Effector memory CD4-positive, alpha-beta T cell (primary cell): ENCODE results near the gene ABL2.

Source experiments
- DNase-seq, 3 donors: peaks; one replicate each; pipeline ENCODE4 v3.0.0-alpha.2; 2020
- H3K27ac ChIP-seq: 2 replicates; pipeline ENCODE4 v1.7.0; 2013; ENCODE audit warnings: mild to moderate bottlenecking, low read length, moderate library complexity; ENCODE audit not compliant: insufficient read depth, poor library complexity, severe bottlenecking
- H3K27me3 ChIP-seq: replicated peaks from 2 replicates; pipeline ENCODE4 v1.7.0; 2013; ENCODE audit warnings: mild to moderate bottlenecking, low read length; ENCODE audit not compliant: insufficient read depth, control insufficient read depth, poor library complexity, severe bottlenecking
- H3K36me3 ChIP-seq: 2 replicates; pipeline ENCODE4 v1.7.0; 2013; ENCODE audit warnings: mild to moderate bottlenecking, low read length, moderate library complexity; ENCODE audit not compliant: control insufficient read depth, insufficient read depth
- H3K4me1 ChIP-seq: 2 replicates; pipeline ENCODE4 v1.7.0; 2013; ENCODE audit warnings: low read length, mild to moderate bottlenecking; ENCODE audit not compliant: control insufficient read depth, insufficient read depth, poor library complexity, severe bottlenecking
- H3K4me3 ChIP-seq: 2 replicates; pipeline ENCODE4 v1.7.0; 2013; ENCODE audit warnings: low read length, low read depth, mild to moderate bottlenecking; ENCODE audit not compliant: insufficient read depth, poor library complexity, severe bottlenecking
- H3K9me3 ChIP-seq: 2 replicates; pipeline ENCODE4 v1.7.0; 2013; ENCODE audit warnings: mild to moderate bottlenecking, low read length, moderate library complexity; ENCODE audit not compliant: control insufficient read depth

Gene ABL2

DNA sequence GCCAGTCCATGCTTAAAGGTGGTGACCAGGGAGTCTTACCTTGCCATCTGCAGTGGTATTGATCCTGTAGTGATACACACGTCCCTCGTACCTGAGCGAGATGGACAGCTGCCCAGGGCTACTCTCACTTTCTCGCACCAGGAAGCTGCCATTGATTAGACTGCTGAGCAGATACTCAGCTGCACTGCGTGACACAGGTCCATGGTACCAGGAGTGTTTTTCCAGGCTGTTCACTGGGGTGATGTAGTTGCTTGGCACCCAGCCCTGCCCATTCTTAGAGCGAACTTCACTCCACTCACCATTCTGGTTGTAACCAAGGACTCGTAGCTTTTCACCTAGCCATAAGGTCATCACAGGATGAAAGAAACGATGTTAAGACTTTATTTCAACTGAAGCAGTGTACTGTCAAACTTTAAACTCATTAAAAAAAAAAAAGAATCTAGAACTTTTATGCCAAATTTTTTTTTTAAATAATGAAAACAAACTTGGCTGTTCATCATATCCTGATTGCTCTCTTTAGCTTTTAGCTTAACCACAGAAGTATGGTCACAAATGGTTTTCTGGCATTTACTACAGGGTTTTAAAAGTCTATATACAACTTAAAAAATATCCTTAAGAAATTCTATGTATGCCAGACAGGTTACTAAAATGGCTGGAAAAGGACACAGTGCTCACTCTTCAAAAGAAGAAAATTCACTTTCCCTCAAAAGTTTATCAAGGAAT lies 103.0 kb downstream of the ABL2 start:
- no peak overlapping the region for H3K4me3 ChIP-seq
- no peak overlapping the region for H3K27ac ChIP-seq
- no peaks in the 10 kb centered on the region for H3K36me3 ChIP-seq
- H3K27me3 ChIP-seq: no peaks in the 10 kb centered on the region
- H3K9me3 ChIP-seq: no peaks in the 10 kb centered on the region
- H3K4me1 ChIP-seq: no peaks in the 10 kb centered on the region
- DNase-seq: no peak

DNA sequence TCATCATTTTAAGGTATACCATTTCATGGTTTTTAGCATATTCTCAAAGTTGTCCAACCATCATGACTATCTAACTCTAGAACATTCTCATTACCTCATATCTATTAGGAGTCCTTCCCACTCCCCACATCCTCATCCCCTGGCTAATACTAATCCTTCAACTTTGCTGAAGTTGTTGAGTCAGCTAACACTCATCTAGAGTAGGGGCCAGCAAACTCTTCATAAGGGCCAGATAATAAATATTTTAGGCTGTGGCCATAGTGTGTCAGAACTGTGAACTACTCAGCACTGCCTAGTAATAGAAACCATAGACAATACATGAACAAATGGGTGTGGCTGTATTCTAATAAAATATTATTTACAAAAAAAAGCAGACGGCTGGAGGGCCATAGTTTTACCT lies 104.6 kb downstream of the ABL2 start:
- Histone ChIP-seq H3K27ac (no peak overlapping the region), H3K4me3 (no peak overlapping the region), H3K4me1 (no peaks in the 10 kb centered on the region), H3K27me3 (no peaks in the 10 kb centered on the region), H3K9me3 (no peaks in the 10 kb centered on the region), H3K36me3 (no peaks in the 10 kb centered on the region)
- no peak for DNase-seq

DNA sequence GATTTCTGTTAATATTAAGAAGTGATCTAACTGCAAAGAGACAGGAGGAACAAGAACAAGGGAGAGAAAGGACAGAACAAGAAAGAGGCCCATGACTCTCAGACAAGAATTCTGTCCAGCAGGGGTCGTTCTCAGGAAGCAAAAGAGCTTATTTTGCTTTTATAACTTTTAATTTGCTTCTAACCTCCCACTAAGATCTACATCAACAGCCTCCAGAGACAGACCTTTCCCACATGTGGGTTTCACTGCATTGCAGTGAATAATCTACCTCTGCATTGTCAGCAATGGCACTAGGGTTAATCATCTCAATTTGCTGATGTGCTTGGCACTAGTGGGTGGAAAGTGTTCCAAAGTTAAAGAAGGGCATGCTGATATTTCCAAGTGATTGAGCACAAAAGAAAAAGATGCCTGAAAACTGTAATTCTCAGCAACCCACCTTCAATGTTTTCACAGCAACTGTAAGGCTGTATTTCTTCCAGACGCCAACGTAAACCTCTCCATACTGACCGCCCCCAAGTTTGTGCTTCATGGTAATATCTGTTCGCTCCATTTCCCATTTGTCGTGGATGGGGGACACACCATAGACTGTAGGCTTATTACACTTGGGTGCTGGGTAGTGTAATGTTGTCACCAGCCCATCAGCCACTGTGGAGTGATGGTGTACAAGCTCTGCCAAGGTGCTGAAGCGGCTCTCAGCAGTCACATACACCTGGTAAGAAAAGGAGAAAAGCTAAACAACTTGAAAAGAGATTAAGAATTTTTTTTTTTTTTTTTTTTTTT lies 108.1 kb downstream of the ABL2 start:
- no peak overlapping the region for H3K27ac ChIP-seq
- peaks cover 10% of the 10 kb centered on the region for H3K36me3 ChIP-seq
- H3K4me3 ChIP-seq: no peak overlapping the region
- H3K4me1 ChIP-seq: no peaks in the 10 kb centered on the region
- no peaks in the 10 kb centered on the region for H3K9me3 ChIP-seq
- no peaks in the 10 kb centered on the region for H3K27me3 ChIP-seq
- DNase-seq: peak in 1 of 3 donors; percentile 29

DNA sequence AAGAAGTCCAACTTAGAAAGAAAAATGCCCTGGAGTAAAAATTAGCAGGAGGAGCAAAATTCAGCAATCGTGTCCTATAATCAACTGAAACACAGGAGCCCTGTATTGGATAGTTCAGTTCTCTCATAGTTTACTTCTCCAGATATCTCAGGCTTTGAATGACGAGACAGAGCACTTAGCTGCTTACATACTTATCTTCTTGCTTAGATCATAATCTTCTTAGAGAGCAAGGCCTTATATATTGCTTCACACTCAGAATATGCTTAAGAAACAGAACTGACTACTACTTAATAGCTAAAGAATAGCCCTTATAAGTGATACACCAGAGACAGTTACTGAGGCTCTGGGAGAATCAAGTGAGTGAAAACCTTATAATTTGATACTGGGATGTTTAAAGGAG lies 108.7 kb downstream of the ABL2 start:
- Histone ChIP-seq H3K36me3 (peaks cover 10% of the 10 kb centered on the region), H3K4me1 (no peaks in the 10 kb centered on the region)

DNA sequence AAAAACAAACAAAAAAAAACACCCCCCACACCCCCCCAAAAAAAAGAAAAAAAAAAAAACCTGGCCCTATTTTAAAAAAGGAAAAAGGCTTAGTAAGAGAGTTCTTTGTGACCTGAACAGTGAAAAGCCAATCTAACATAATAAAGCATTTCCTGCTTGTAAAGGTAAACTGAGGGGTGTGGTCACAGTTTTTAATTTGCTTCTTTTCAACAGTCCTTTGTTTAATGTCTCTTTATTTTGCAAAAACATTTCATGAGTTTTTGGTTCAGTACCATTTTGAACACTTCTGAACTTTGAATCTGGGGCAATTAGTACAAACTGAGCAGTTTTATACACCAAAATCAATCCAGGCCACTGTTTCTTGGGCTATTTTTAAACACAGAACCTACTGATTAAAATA lies 110.0 kb downstream of the ABL2 start:
- peaks cover 10% of the 10 kb centered on the region for H3K36me3 ChIP-seq

More for the DNA sequence above, 108.7 kb downstream of the ABL2 start:
- Histone ChIP-seq H3K27me3 (no peaks in the 10 kb centered on the region), H3K9me3 (no peaks in the 10 kb centered on the region), H3K27ac (no peak overlapping the region), H3K4me3 (no peak overlapping the region)
- DNase-seq: no peak

DNA sequence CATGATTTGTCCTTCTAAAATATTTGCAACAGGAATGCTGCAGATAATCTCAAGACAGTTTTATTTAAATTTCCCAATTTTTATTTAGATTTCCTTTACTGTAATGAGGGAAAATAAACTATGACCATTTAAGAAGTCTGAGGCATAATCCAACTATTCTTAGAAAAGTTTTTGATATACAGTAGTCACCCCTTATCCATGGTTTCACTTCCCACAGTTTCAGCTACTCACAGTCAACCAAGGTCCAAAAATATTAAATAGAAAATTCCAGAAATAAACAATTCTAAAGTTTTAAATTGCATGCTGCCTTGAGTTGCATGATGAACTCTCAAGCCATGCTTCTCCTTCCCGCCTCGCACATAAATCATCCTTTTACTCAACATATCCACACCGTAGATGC lies 114.3 kb downstream of the ABL2 start:
- DNase-seq: no peak
- Histone ChIP-seq H3K36me3 (peaks cover 21% of the 10 kb centered on the region), H3K4me3 (no peak overlapping the region), H3K27ac (no peak overlapping the region), H3K9me3 (no peaks in the 10 kb centered on the region), H3K27me3 (no peaks in the 10 kb centered on the region), H3K4me1 (no peaks in the 10 kb centered on the region)

More for the DNA sequence above, 110.0 kb downstream of the ABL2 start:
- no peaks in the 10 kb centered on the region for H3K27me3 ChIP-seq
- H3K27ac ChIP-seq: no peak overlapping the region
- H3K4me3 ChIP-seq: no peak overlapping the region
- no peaks in the 10 kb centered on the region for H3K4me1 ChIP-seq
- DNase-seq: no peak
- no peaks in the 10 kb centered on the region for H3K9me3 ChIP-seq

DNA sequence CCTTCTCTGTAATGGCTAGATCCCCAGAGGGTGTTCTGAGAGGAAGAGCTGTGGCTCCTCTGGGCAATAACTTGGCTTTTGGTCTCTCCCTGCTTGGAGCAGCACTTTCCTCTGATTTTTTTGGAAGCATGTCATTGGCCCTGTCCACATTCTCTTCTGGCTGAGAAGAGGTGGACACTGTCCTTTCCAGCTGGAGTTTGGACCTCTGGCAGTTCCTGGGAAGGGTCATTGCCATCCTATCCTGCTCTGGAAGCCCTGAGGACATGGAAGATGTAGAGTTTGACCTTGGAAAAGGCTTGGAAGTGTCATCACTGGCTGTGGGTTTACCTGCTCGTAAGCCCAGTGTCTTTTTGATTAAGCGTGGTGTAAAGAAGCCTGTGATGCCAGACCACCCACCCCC lies 120.8 kb downstream of the ABL2 start:
- H3K36me3 ChIP-seq: peaks cover 31% of the 10 kb centered on the region
- H3K9me3 ChIP-seq: no peaks in the 10 kb centered on the region
- no peaks in the 10 kb centered on the region for H3K27me3 ChIP-seq
- H3K27ac ChIP-seq: no peak overlapping the region
- no peak for DNase-seq
- no peaks in the 10 kb centered on the region for H3K4me1 ChIP-seq
- no peak overlapping the region for H3K4me3 ChIP-seq

DNA sequence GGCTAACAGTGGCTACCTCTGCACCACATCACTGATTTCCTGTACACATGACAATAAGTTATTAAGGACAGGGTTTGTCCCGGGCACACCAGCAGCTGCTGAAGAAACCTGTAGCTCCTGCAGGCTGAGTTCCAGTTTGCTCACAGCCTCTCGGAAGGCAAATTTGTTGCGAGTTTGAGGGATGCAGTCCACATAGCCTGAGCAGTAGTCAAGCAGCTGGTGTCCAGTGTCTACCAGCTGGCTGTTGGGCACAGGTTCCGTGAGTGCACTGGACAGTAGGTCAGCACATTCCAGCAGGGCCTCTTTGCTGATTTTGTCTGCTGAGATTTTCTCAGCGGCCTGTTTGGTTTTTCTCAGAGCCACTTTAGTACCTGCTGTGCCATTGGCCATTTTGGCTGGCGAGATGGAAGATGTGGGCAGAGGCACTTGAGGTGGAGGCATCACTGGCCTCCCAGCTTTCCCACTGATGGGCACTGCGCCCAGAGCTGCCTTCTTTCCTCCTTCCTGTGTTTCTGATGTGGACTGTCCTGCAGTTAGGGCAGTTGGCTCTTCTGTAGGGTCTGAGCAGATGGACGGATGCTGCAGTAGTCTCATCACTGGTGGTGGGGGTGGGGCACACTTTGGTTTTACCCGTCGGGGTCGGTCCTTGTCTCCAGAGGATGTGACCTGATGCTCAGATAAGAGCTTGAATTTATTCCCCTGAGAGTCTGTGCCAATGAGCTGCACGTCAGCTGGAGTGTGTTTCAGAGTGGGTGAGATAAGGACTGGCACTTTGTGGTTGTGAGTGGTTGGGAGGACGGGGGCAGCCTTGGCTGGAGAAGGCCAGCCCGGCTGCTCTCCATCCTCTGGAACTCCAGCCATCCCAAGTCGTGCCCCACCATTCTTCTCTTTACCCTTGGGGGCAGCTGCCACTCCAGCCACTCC lies 121.5 kb downstream of the ABL2 start:
- Histone ChIP-seq H3K36me3 (peaks cover 31% of the 10 kb centered on the region), H3K4me3 (no peak overlapping the region)

DNA sequence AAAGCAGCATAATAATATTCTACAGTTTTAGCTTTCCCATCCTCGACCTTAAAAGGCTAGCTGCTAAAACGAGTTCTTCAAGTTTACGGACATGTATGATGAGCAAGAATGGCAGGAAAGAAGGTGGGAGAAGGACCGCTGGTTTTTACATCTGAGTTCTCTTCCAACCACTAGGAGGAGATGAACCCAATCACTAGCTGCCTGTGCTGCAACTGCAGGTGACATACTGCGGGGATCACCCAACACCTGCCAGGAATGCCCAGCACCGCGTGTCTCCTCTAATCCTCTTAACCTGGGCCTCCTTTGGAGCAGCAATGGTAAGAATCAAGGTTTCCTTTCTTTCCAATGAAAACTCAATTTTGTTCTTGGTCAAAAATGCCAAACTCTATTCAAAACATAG lies 124.1 kb downstream of the ABL2 start:
- Histone ChIP-seq H3K4me1 (no peaks in the 10 kb centered on the region), H3K36me3 (peaks cover 23% of the 10 kb centered on the region), H3K27me3 (no peaks in the 10 kb centered on the region), H3K9me3 (no peaks in the 10 kb centered on the region), H3K27ac (no peak overlapping the region), H3K4me3 (no peak overlapping the region)
- DNase-seq: no peak

More for the DNA sequence above, 121.5 kb downstream of the ABL2 start:
- Histone ChIP-seq H3K9me3 (no peaks in the 10 kb centered on the region), H3K4me1 (no peaks in the 10 kb centered on the region), H3K27ac (no peak overlapping the region), H3K27me3 (no peaks in the 10 kb centered on the region)
- no peak for DNase-seq
